Heart left ventricle (tissue), 16 donors: Measurements from ENCODE around the gene TPST2. TPM values are rescaled to one million over a fixed set of nuclear protein-coding genes. Genes with fewer than 3 reads are reported as not detected.

ENCODE experiments used
- ATAC-seq, 4 donors: fragments of 200-7000 bp; cut with Tn5 transposase; one replicate each; pipeline ENCODE4 v1.9.1; 2020 to 2022; ENCODE audit warnings: moderate library complexity in 4 of 4, mild to moderate bottlenecking in 3 of 4, moderate number of reproducible peaks in 1 of 4
- DNase-seq, 5 donors: peaks; one replicate each; pipeline ENCODE4 v3.0.0-alpha.2; 2020
- H3K27ac ChIP-seq, 12 donors: fragments of 200-600 bp; sonication (generic) in 4 of 12; one replicate each; pipeline versions ENCODE4 v1.5.0 to v1.8.0; 2016 to 2022; ENCODE audit warnings: mild to moderate bottlenecking in 2 of 12
- H3K27me3 ChIP-seq, 9 donors: fragments of 200-600 bp; sonication (generic) in 2 of 9; one replicate each; pipeline versions ENCODE4 v1.5.1 to v1.8.0; 2016 to 2022; ENCODE audit warnings: mild to moderate bottlenecking in 3 of 9
- H3K36me3 ChIP-seq, 9 donors: fragments of 200-600 bp; sonication (generic) in 2 of 9; one replicate each; pipeline versions ENCODE4 v1.5.0 to v1.8.0; 2018 to 2022; ENCODE audit warnings: mild to moderate bottlenecking in 2 of 9
- H3K4me1 ChIP-seq, 12 donors: fragments of 200-600 bp; sonication (generic) in 4 of 12; one replicate each; pipeline versions ENCODE4 v1.5.0 to v1.8.0; 2016 to 2022; ENCODE audit warnings: mild to moderate bottlenecking in 3 of 12
- H3K4me3 ChIP-seq, 12 donors: fragments of 200-600 bp; sonication (generic) in 4 of 12; one replicate each; pipeline versions ENCODE4 v1.5.0 to v1.8.0; 2017 to 2022; ENCODE audit warnings: mild to moderate bottlenecking in 9 of 12, moderate library complexity in 4 of 12
- H3K9me3 ChIP-seq, 12 donors: fragments of 200-600 bp; sonication (generic) in 4 of 12; one replicate each; pipeline versions ENCODE4 v1.5.0 to v1.8.0; 2016 to 2022; ENCODE audit warnings: mild to moderate bottlenecking in 1 of 12
- CTCF ChIP-seq, 12 donors: fragments of 200-600 bp; sonication (generic) in 4 of 12; IDR thresholded peaks; one replicate each; pipeline versions ENCODE4 v1.5.0 to v1.8.0; 2018 to 2022; ENCODE audit warnings: antibody characterized with exemption in 12 of 12, mild to moderate bottlenecking in 5 of 12
- POLR2A ChIP-seq, 2 donors: fragments of 450-650 bp; IDR thresholded peaks; one replicate each; pipeline ENCODE4 v1.6.1; 2017; ENCODE audit warnings: antibody characterized with exemption in 2 of 2, mild to moderate bottlenecking in 2 of 2, moderate library complexity in 2 of 2
- WGBS, 4 donors: extraction: QIAGEN DNeasy Blood & Tissue Kit in 2 of 4; methylation state at CpG; one replicate each; pipeline versions ENCODE4 v1.1.5 to v1.1.7; 2013 to 2018; 5-methylcytosine and 5-hydroxymethylcytosine counted together
- intact Hi-C, 10 donors: fragments of 100-400 bp; cut with DNase I; formaldehyde crosslinking; loops; one replicate each; pipeline versions ENCODE4 v1.11.1 to v1.14.2; 2022
- polyA plus RNA-seq, 2 donors: library from polyadenylated mRNA; stranded (reverse); fragments of 200-250 nt; gene quantifications; one replicate each; pipeline ENCODE4 v1.2.3, GENCODE V29; 2013
- total RNA-seq, 9 donors: library from RNA; depleted of rRNA in 2 of 9; stranded (reverse); fragments of >200 nt in 2 of 9; fragmentation: NEBNext Ultra II Directional in 3 of 9; extraction: Animal tissue kit (Norgen Biotek cat#: 25700) in 3 of 9; gene quantifications; one replicate each; pipeline versions ENCODE4 v1.1.0 to v1.2.4, GENCODE V29; 2016 to 2023
- donor health status: ischemic (EF 13 %, LVEDD 7.1; RV severe dilation, severe dysfunction).
- donor health status: healthy with polysubstance abuse.
- donor health status: DM: no; HTN: yes; CAD: no.
- donor health status: DM: no; HTN: no; CAD: no.
- donor health status: ischemic (EF 25% LVEDD 6.9; RV normal size, moderate dysfunction).
- donor health status: ischemic (EF 25% LVEDD 5.7; RV mildly dilated, moderate dysfunction).
- donor health status: healthy.
- donor health status: DM: yes; HTN: yes; CAD: no.
- donor health status: ischemic (EF 35%, LVEDD 5.7; RV mildly dilated, moderate dysfunction).
- donor health status: nonischemic (EF 11% LVEDD 7.7; RV severe dilation, severe dysfunction).
- donor health status: DM: yes; HTN: yes; CAD: no.
- donor health status: PGD.
- donor health status: ischemic (EF 29% LVEDD 5.4; RV normal size, mild dysfunction).
- donor health status: nonischemic (EF 23%, LVEDD 6.1; RV moderate dilation, normal function).

Gene TPST2
- total and polyA plus RNA-seq, 11 donors, result 12.1 to 103 (median 25.2) TPM

- H3K36me3 ChIP-seq, result peaks cover 6 to 100% (median 99%) of the 10 kb centered on the region in 9 donors
- intact Hi-C loops, result no loop called here
- H3K4me3 ChIP-seq, result no peak overlapping the region
- 92 to 93% (median 93%) methylated on average over 16 to 25 of the region's 25 CpGs for WGBS, 4 donors
- ATAC-seq (no peak), DNase-seq (no peak)
- H3K9me3 ChIP-seq, result no peaks in the 10 kb centered on the region
- H3K27ac ChIP-seq, result no peak overlapping the region
- no peaks in the 10 kb centered on the region for H3K27me3 ChIP-seq
- H3K4me1 ChIP-seq, result peaks cover 0 to 20% (median 15%) of the 10 kb centered on the region in 12 donors
- TF ChIP-seq CTCF (IDR thresholded peaks at IDR 0.05), result no peak
- no peak for TF ChIP-seq POLR2A (IDR thresholded peaks at IDR 0.05)
These were observed 90.7 kb downstream of the TPST2 start for GRCh38 chr22:26499188-26499703.

GRCh38 chr22:26496456-26496855 is 93.5 kb downstream of the TPST2 start:
- TF ChIP-seq CTCF (IDR thresholded peaks at IDR 0.05) (no peak), POLR2A (IDR thresholded peaks at IDR 0.05) (no peak)
- 77 to 80% (median 79%) methylated on average over 4 of the region's 4 CpGs for WGBS, 4 donors
- Histone ChIP-seq H3K27me3 (no peaks in the 10 kb centered on the region), H3K36me3 (peaks cover 6 to 100% (median 99%) of the 10 kb centered on the region in 9 donors), H3K4me1 (peaks cover 0 to 6% (median 0%) of the 10 kb centered on the region in 12 donors), H3K27ac (no peak overlapping the region), H3K4me3 (no peak overlapping the region), H3K9me3 (no peaks in the 10 kb centered on the region)
- intact Hi-C loops, result no loop called here
- no peak for ATAC-seq
- DNase-seq, result no peak

- Histone ChIP-seq H3K4me3 (no peak overlapping the region), H3K27ac (no peak overlapping the region), H3K36me3 (peaks cover 6 to 100% (median 99%) of the 10 kb centered on the region in 9 donors), H3K27me3 (no peaks in the 10 kb centered on the region), H3K4me1 (peaks cover 0 to 6% (median 0%) of the 10 kb centered on the region in 12 donors), H3K9me3 (no peaks in the 10 kb centered on the region)
- DNase-seq (no peak), ATAC-seq (no peak)
- TF ChIP-seq CTCF (IDR thresholded peaks at IDR 0.05), result no peak
- no peak for TF ChIP-seq POLR2A (IDR thresholded peaks at IDR 0.05)
- intact Hi-C loops, result no loop called here
These were observed 95.4 kb downstream of the TPST2 start for GRCh38 chr22:26494506-26494905.

- Histone ChIP-seq H3K9me3 (no peaks in the 10 kb centered on the region), H3K27ac (no peak overlapping the region), H3K4me1 (peaks cover 0 to 6% (median 0%) of the 10 kb centered on the region in 12 donors), H3K4me3 (no peak overlapping the region), H3K27me3 (no peaks in the 10 kb centered on the region), H3K36me3 (peaks cover 0 to 100% (median 99%) of the 10 kb centered on the region in 9 donors)
- ATAC-seq, result no peak
- no peak for DNase-seq
- 88 to 93% (median 91%) methylated on average over 9 of the region's 9 CpGs for WGBS, 4 donors
- intact Hi-C loops, result no loop called here
- no peak for TF ChIP-seq CTCF (IDR thresholded peaks at IDR 0.05)
- no peak for TF ChIP-seq POLR2A (IDR thresholded peaks at IDR 0.05)
These were observed 97.7 kb downstream of the TPST2 start for GRCh38 chr22:26492220-26492619.
